IMR-90 (cell line): ENCODE data around the gene IL1RAPL1. TPM values are rescaled to one million over a fixed set of nuclear protein-coding genes. Genes with fewer than 3 reads are reported as not detected.

Source experiments
- ATAC-seq: fragments of 200-7000 bp; cut with Tn5 transposase; 2 replicates; pipeline ENCODE4 v1.9.1; 2020; ENCODE audit warnings: low read depth, mild to moderate bottlenecking, moderate library complexity
- BruUV-seq: library from RNA; stranded (reverse); fragments of 400-500 nt; replicated peaks from 2 replicates; lab custom pipeline; 2021; lab: Mats Ljungman, UMichigan
- CTCF ChIA-PET: fragments of 300-600 bp; formaldehyde crosslinking; extraction: SDS; loops from one replicate; lab custom pipeline; 2021; ENCODE audit warnings: antibody characterized with exemption; lab: Yijun Ruan, JAX
- POLR2A ChIA-PET: fragments of 300-600 bp; sonication (Branson Sonifier 250); formaldehyde crosslinking; loops from one replicate; lab custom pipeline; 2022; ENCODE audit warnings: antibody characterized with exemption; ENCODE audit not compliant: unreplicated experiment; lab: Charles Lee
- DNase-seq: peaks from one replicate; pipeline ENCODE4 v3.0.0; 2013
- H2AFZ ChIP-seq: replicated peaks from 2 replicates; pipeline ENCODE3; 2013; ENCODE audit warnings: low read length, mild to moderate bottlenecking; ENCODE audit not compliant: poor library complexity
- H2AK5ac ChIP-seq: 2 replicates; pipeline ENCODE4 v1.6.1; 2013; ENCODE audit warnings: low read depth, low read length, inconsistent platforms
- H2AK9ac ChIP-seq: replicated peaks from 2 replicates; pipeline ENCODE3; 2013; ENCODE audit warnings: mild to moderate bottlenecking, low read depth, low read length, moderate library complexity; ENCODE audit not compliant: poor library complexity
- H2BK120ac ChIP-seq: 2 replicates; pipeline ENCODE4 v1.6.1; 2013; ENCODE audit warnings: low read depth, low read length, inconsistent platforms
- H2BK15ac ChIP-seq: 3 replicates; pipeline ENCODE4 v1.6.1; 2013; ENCODE audit warnings: low read depth, low read length, inconsistent platforms
- H2BK20ac ChIP-seq: 2 replicates; pipeline ENCODE4 v1.6.1; 2013; ENCODE audit warnings: low read depth, mild to moderate bottlenecking, inconsistent platforms, low read length, moderate library complexity
- H2BK5ac ChIP-seq: 2 replicates; pipeline ENCODE4 v1.6.1; 2013; ENCODE audit warnings: mild to moderate bottlenecking, low read depth, low read length, inconsistent platforms; ENCODE audit not compliant: poor library complexity, severe bottlenecking
- H3K14ac ChIP-seq: replicated peaks from 2 replicates; pipeline ENCODE4 v1.6.1; 2013; ENCODE audit warnings: low read depth, low read length, inconsistent platforms
- H3K18ac ChIP-seq: 2 replicates; pipeline ENCODE4 v1.6.1; 2013; ENCODE audit warnings: low read depth, low read length, control low read depth
- H3K23ac ChIP-seq: 2 replicates; pipeline ENCODE4 v1.6.1; 2013; ENCODE audit warnings: low read depth, low read length, inconsistent platforms
- H3K27ac ChIP-seq: 2 replicates; pipeline ENCODE4 v1.5.1; 2013; ENCODE audit warnings: mild to moderate bottlenecking, control low read depth, low read length; ENCODE audit not compliant: insufficient read depth
- H3K27me3 ChIP-seq: 2 replicates; pipeline ENCODE4 v1.6.1; 2013; ENCODE audit warnings: low read length; ENCODE audit not compliant: control insufficient read depth, insufficient read depth
- H3K36me3 ChIP-seq: 2 replicates; pipeline ENCODE4 v1.6.1; 2013; ENCODE audit warnings: low read length, mixed read lengths; ENCODE audit not compliant: control insufficient read depth, insufficient read depth
- H3K4ac ChIP-seq: 2 replicates; pipeline ENCODE4 v1.6.1; 2013; ENCODE audit warnings: low read depth, low read length, inconsistent platforms
- H3K4me1 ChIP-seq: 2 replicates; pipeline ENCODE4 v1.6.1; 2013; ENCODE audit warnings: low read length, mixed read lengths; ENCODE audit not compliant: control insufficient read depth, insufficient read depth
- H3K4me2 ChIP-seq: 2 replicates; pipeline ENCODE4 v1.6.1; 2013; ENCODE audit warnings: low read depth, mild to moderate bottlenecking, control low read depth, low read length, moderate library complexity
- H3K4me3 ChIP-seq: 2 replicates; pipeline ENCODE4 v1.5.1; 2013; ENCODE audit warnings: low read depth, mild to moderate bottlenecking, control low read depth, low read length, moderate library complexity; ENCODE audit not compliant: insufficient read depth
- H3K56ac ChIP-seq: 2 replicates; pipeline ENCODE4 v1.6.1; 2013; ENCODE audit warnings: low read length, inconsistent platforms; ENCODE audit not compliant: insufficient read depth; ENCODE audit errors: extremely low read depth
- H3K79me1 ChIP-seq, 2 experiments: 2 replicates each; pipeline ENCODE4 v1.6.1; 2013; ENCODE audit warnings: low read length in 2 of 2, inconsistent platforms in 1 of 2, low read depth in 1 of 2
- H3K9ac ChIP-seq: 2 replicates; pipeline ENCODE4 v1.6.1; 2013; ENCODE audit warnings: low read depth, low read length, control low read depth
- H3K9me1 ChIP-seq: 2 replicates; pipeline ENCODE4 v1.6.1; 2013; ENCODE audit warnings: low read length, inconsistent platforms; ENCODE audit not compliant: insufficient read depth
- H3K9me3 ChIP-seq: 2 replicates; pipeline ENCODE4 v1.6.1; 2013; ENCODE audit warnings: low read length; ENCODE audit not compliant: control insufficient read depth, insufficient read depth
- H4K20me1 ChIP-seq: 2 replicates; pipeline ENCODE4 v1.6.1; 2013; ENCODE audit warnings: low read length, inconsistent platforms; ENCODE audit not compliant: insufficient read depth
- H4K5ac ChIP-seq: 2 replicates; pipeline ENCODE4 v1.6.1; 2013; ENCODE audit warnings: mild to moderate bottlenecking, low read depth, low read length, control low read depth
- H4K8ac ChIP-seq, 2 experiments: 2 replicates each; pipeline ENCODE4 v1.6.1; 2013; ENCODE audit warnings: low read depth in 2 of 2, low read length in 2 of 2, control low read depth in 1 of 2, inconsistent platforms in 1 of 2
- H4K91ac ChIP-seq: 2 replicates; pipeline ENCODE4 v1.6.1; 2013; ENCODE audit warnings: low read depth, low read length, inconsistent platforms; ENCODE audit not compliant: insufficient read depth
- BHLHE40 ChIP-seq: fragments of 150-350 bp; IDR thresholded peaks from 2 replicates; pipeline ENCODE4 v1.6.1; 2016; ENCODE audit warnings: mild to moderate bottlenecking, low read depth, low read length
- CEBPB ChIP-seq: IDR thresholded peaks from 2 replicates; pipeline ENCODE4 v1.6.1; 2012; ENCODE audit warnings: low read depth, low read length, improper control_type of control experiment
- CHD1 ChIP-seq: IDR thresholded peaks from 2 replicates; pipeline ENCODE4 v1.6.1; 2012; ENCODE audit warnings: low read depth, low read length, improper control_type of control experiment
- MAZ ChIP-seq: IDR thresholded peaks from 2 replicates; pipeline ENCODE4 v1.6.1; 2012; ENCODE audit warnings: low read depth, mild to moderate bottlenecking, low read length, improper control_type of control experiment, moderate library complexity, borderline replicate concordance
- MXI1 ChIP-seq: IDR thresholded peaks from 2 replicates; pipeline ENCODE4 v1.6.1; 2012; ENCODE audit warnings: low read depth, mild to moderate bottlenecking, low read length, moderate library complexity, borderline replicate concordance
- NFE2L2 ChIP-seq: fragments of 150-350 bp; IDR thresholded peaks from 2 replicates; pipeline ENCODE4 v1.6.1; 2016; ENCODE audit warnings: low read depth, mild to moderate bottlenecking, low read length
- RAD21 ChIP-seq: IDR thresholded peaks from 2 replicates; pipeline ENCODE4 v1.6.1; 2012; ENCODE audit warnings: low read length, improper control_type of control experiment
- RCOR1 ChIP-seq: IDR thresholded peaks from 2 replicates; pipeline ENCODE4 v1.6.1; 2012; ENCODE audit warnings: mild to moderate bottlenecking, low read length, improper control_type of control experiment; ENCODE audit not compliant: insufficient replicate concordance
- RFX5 ChIP-seq: IDR thresholded peaks from 2 replicates; pipeline ENCODE4 v1.8.0; 2012; ENCODE audit warnings: low read depth, mild to moderate bottlenecking, low read length, moderate library complexity
- WGBS, 2 experiments: methylation state at CpG; one replicate each; pipeline versions ENCODE4 v1.1.5 to v1.1.7; 2013; ENCODE audit warnings: missing lambda C conversion rate in 2 of 2; ENCODE audit not compliant: insufficient read length in 1 of 2; ENCODE audit errors: extremely low coverage in 2 of 2; 5-methylcytosine and 5-hydroxymethylcytosine counted together
- dilution Hi-C: fragments of 300-500 bp; cut with HindIII; formaldehyde crosslinking; loops from one replicate; pipeline ENCODE4 v1.14.3; 2018; ENCODE audit warnings: low sequenced_read_pairs; ENCODE audit not compliant: unreplicated experiment
- in situ Hi-C: fragments of 300-500 bp; cut with MboI; formaldehyde crosslinking; loops from 3 replicates; pipeline ENCODE4 v1.14.3; 2019; ENCODE audit warnings: low sequenced_read_pairs, inconsistent platforms, mixed read lengths
- intact Hi-C: fragments of 100-400 bp; cut with micrococcal nuclease; formaldehyde crosslinking; loops from 2 replicates; pipeline ENCODE4 v1.10.0; 2022
- polyA plus RNA-seq, 3 experiments: library from polyadenylated mRNA; depleted of rRNA; stranded (reverse); fragments of >200 nt; gene quantifications; 2 replicates each; pipeline ENCODE4 v1.2.3, GENCODE V29; 2012; ENCODE audit warnings: low replicate concordance in 1 of 3
- total RNA-seq: library from RNA; depleted of rRNA; stranded (reverse); fragments of >200 nt; gene quantifications from 2 replicates; pipeline ENCODE4 v1.2.3, GENCODE V29; 2012
- TF ChIP-seq, protein P1 (sequence below): fragments of 150-350 bp; IDR thresholded peaks from 2 replicates; pipeline ENCODE4 v1.6.1; 2017; ENCODE audit warnings: mild to moderate bottlenecking, antibody characterized with exemption, low read length, low read depth
- TF ChIP-seq, protein P2 (sequence below): conservative IDR thresholded peaks from 2 replicates; pipeline ENCODE4 v1.5.1; 2012; ENCODE audit warnings: mild to moderate bottlenecking, low read depth, low read length, improper control_type of control experiment
- TF ChIP-seq, protein P3 (sequence below): fragments of 150-350 bp; IDR thresholded peaks from 2 replicates; pipeline ENCODE4 v1.6.1; 2016; ENCODE audit warnings: low read depth, mild to moderate bottlenecking, low read length, moderate library complexity, borderline replicate concordance

IL1RAPL1 gene
- total and polyA plus RNA-seq, 2 of the 4 experiments (the other 2 are of a cell fraction), result 1.5 to 9.0 TPM

DNA sequence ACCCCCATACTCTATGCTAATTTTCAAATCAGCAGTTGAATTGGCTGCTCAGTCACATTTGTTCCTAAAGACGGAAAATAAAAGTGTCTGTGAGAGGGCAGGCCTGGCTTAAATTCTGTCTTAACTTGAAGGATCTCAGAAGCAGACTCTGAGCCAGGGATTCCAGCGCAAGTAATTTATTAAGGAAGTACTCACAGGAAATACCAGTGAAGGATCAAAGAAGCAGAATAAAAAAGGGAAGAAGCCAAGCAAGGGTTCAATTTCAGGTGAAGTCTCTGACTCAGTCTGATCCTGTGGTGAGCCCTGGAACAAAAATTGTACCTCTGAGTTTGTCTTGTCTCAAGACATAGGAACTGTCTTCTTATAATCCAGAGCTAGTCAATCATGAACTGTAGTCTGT lies 52.2 kb downstream of the IL1RAPL1 start:
- H4K20me1 ChIP-seq, result no peaks in the 10 kb centered on the region
- no peaks in the 10 kb centered on the region for H3K9me1 ChIP-seq
- intact Hi-C loops (no loop called here), dilution Hi-C loops (no loop called here), in situ Hi-C loops (no loop called here)
- H3K27ac ChIP-seq, result no peak overlapping the region
- H3K4me2 ChIP-seq, result no peak overlapping the region
- ATAC-seq (no peak), DNase-seq (peak; percentile 3)
- no peaks in the 10 kb centered on the region for H3K79me1 ChIP-seq
- no peak overlapping the region for H4K5ac ChIP-seq
- H3K4ac ChIP-seq, result no peak overlapping the region
- H2BK20ac ChIP-seq, result no peak overlapping the region
- H3K9ac ChIP-seq, result no peak overlapping the region
- H2BK15ac ChIP-seq, result no peak overlapping the region
- H2AK9ac ChIP-seq, result no peak overlapping the region
- H3K23ac ChIP-seq, result no peak overlapping the region
- H2AK5ac ChIP-seq, result no peak overlapping the region
- no peak overlapping the region for H2BK5ac ChIP-seq
- no peak overlapping the region for H2AFZ ChIP-seq
- H3K27me3 ChIP-seq, result no peaks in the 10 kb centered on the region
- no TSS peak for BruUV-seq
- CTCF ChIA-PET, result no interaction called here
- H3K4me3 ChIP-seq, result no peak overlapping the region
- H3K18ac ChIP-seq, result no peak overlapping the region
- no peak overlapping the region for H3K56ac ChIP-seq
- H3K4me1 ChIP-seq, result no peaks in the 10 kb centered on the region
- H3K9me3 ChIP-seq, result no peaks in the 10 kb centered on the region
- TF ChIP-seq MAZ, result no peak
- no peak for TF ChIP-seq MXI1
- TF ChIP-seq, protein P1, sequence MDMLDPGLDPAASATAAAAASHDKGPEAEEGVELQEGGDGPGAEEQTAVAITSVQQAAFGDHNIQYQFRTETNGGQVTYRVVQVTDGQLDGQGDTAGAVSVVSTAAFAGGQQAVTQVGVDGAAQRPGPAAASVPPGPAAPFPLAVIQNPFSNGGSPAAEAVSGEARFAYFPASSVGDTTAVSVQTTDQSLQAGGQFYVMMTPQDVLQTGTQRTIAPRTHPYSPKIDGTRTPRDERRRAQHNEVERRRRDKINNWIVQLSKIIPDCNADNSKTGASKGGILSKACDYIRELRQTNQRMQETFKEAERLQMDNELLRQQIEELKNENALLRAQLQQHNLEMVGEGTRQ, result no peak
- TF ChIP-seq RAD21, result no peak
- TF ChIP-seq, protein P2, sequence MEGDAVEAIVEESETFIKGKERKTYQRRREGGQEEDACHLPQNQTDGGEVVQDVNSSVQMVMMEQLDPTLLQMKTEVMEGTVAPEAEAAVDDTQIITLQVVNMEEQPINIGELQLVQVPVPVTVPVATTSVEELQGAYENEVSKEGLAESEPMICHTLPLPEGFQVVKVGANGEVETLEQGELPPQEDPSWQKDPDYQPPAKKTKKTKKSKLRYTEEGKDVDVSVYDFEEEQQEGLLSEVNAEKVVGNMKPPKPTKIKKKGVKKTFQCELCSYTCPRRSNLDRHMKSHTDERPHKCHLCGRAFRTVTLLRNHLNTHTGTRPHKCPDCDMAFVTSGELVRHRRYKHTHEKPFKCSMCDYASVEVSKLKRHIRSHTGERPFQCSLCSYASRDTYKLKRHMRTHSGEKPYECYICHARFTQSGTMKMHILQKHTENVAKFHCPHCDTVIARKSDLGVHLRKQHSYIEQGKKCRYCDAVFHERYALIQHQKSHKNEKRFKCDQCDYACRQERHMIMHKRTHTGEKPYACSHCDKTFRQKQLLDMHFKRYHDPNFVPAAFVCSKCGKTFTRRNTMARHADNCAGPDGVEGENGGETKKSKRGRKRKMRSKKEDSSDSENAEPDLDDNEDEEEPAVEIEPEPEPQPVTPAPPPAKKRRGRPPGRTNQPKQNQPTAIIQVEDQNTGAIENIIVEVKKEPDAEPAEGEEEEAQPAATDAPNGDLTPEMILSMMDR, result no peak
- no peak for TF ChIP-seq CEBPB
- no peak for TF ChIP-seq NFE2L2
- no peak for TF ChIP-seq BHLHE40
- TF ChIP-seq, protein P3, sequence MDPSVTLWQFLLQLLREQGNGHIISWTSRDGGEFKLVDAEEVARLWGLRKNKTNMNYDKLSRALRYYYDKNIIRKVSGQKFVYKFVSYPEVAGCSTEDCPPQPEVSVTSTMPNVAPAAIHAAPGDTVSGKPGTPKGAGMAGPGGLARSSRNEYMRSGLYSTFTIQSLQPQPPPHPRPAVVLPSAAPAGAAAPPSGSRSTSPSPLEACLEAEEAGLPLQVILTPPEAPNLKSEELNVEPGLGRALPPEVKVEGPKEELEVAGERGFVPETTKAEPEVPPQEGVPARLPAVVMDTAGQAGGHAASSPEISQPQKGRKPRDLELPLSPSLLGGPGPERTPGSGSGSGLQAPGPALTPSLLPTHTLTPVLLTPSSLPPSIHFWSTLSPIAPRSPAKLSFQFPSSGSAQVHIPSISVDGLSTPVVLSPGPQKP, result no peak
- no peak for TF ChIP-seq RFX5
- TF ChIP-seq CHD1, result no peak
- TF ChIP-seq RCOR1, result no peak
- H4K8ac ChIP-seq, result no peak overlapping the region
- H2BK120ac ChIP-seq, result no peak overlapping the region
- no peak overlapping the region for H3K14ac ChIP-seq
- POLR2A ChIA-PET, result no interaction called here
- no peaks in the 10 kb centered on the region for H3K36me3 ChIP-seq
- H4K91ac ChIP-seq, result no peak overlapping the region
- WGBS, 2 experiments, result 20% methylated on average over 1 of the region's 2 CpGs; no CpG with 5 or more reads in 1 of the 2 experiments
